ES-I3 (cell line): ENCODE results near the gene HNF4A.
"Not testable (repeated sequence)": the region's sequence is repeated elsewhere in the genome, so short reads cannot be mapped to it uniquely, and the experiment has no call there.

ENCODE experiments used
- H3K36me3 ChIP-seq: 2 replicates; pipeline ENCODE4 v1.6.1; 2013; ENCODE audit warnings: mild to moderate bottlenecking, low read length, control low read depth, moderate library complexity; ENCODE audit not compliant: insufficient read depth
- H3K4me1 ChIP-seq: 2 replicates; pipeline ENCODE4 v1.6.1; 2013; ENCODE audit warnings: mild to moderate bottlenecking, control low read depth, low read length; ENCODE audit not compliant: insufficient read depth
- H3K9ac ChIP-seq: 2 replicates; pipeline ENCODE4 v1.6.1; 2013; ENCODE audit warnings: low read depth, mild to moderate bottlenecking, low read length, moderate library complexity
- H3K9me3 ChIP-seq: 2 replicates; pipeline ENCODE4 v1.6.1; 2013; ENCODE audit warnings: mild to moderate bottlenecking, low read length, moderate library complexity; ENCODE audit not compliant: control insufficient read depth, insufficient read depth

HNF4A gene

DNA sequence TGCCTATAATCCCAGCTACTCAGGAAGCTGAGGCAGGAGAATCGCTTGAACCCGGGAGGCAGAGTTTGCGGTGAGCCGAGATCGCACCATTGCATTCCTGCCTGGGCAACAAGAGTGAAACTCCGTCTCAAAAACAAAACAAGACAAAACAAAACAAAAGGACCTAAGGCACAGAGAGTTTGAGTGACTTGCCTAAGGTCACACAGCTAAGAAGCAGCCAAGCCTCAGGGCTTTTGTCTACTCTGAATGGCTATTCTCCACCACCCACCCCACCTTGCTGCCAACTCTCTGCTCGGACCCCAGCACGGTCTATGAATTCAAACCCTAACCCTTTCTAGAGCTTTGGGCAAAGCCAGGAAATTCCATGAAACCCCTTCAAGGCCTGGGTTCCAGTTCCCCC, 101.1 kb downstream of the HNF4A start:
- no peaks in the 10 kb centered on the region for H3K9me3 ChIP-seq
- no peaks in the 10 kb centered on the region for H3K36me3 ChIP-seq
- peaks cover 7% of the 10 kb centered on the region for H3K4me1 ChIP-seq
- no peak overlapping the region for H3K9ac ChIP-seq

DNA sequence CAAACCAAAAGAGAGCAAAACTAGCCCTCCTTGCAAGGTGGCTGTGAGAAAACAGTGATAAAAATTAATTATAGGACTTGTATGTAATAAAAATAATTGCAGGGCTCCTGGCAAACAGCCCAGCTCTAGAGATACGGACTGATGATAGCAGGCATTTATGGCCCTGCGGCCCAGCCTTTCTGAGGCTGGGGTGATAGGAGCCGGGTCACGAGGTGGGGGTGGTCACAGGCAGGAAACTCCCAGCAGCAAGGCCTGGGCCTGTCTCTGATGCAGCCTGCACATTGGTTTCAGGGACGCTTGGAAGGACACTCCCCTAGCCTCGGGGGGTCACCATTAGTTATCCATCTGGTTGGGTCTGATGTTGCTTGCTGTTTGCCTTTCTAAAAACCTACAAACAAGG, 101.5 kb downstream of the HNF4A start:
- H3K36me3 ChIP-seq = no peaks in the 10 kb centered on the region
- H3K9ac ChIP-seq = no peak overlapping the region
- peaks cover 10% of the 10 kb centered on the region for H3K4me1 ChIP-seq
- H3K9me3 ChIP-seq = no peaks in the 10 kb centered on the region

DNA sequence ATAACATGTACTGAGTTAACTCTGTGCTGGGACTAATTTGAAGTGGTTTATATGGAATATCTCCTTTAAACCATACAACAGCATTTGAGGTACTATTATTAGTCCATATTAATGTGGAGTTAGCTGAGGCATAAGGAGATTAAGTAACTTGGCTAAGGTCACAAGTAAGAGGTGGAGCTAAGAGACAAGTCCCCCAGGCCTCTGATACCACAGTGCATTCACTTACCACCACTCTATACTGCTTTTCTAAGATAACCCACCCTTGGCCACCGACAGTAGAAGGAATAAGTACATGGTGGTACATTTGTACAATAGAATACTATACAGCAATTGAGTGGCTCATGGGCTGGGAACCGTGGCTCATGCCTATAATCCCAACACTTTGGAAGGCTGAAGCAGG, 103.8 kb downstream of the HNF4A start:
- Histone ChIP-seq H3K4me1 (peaks cover 10% of the 10 kb centered on the region), H3K36me3 (no peaks in the 10 kb centered on the region), H3K9ac (no peak overlapping the region), H3K9me3 (no peaks in the 10 kb centered on the region)

DNA sequence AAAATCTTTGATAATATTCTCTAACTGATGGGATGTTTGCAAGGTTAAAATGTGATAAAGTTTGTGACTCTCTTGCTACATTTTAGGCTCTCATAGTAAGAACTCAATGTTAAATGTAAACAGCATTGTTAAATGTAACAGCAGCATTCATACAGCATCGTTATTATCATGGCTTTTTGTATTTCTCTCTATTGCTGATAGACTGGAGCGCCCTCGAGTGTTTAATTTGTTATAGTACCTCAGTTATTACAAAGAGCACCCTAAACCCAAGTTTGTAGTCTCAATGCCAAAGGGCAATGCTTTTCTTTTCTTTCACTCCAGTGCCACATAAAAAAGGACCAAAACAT, 105.3 kb downstream of the HNF4A start:
- no peak overlapping the region for H3K9ac ChIP-seq

DNA sequence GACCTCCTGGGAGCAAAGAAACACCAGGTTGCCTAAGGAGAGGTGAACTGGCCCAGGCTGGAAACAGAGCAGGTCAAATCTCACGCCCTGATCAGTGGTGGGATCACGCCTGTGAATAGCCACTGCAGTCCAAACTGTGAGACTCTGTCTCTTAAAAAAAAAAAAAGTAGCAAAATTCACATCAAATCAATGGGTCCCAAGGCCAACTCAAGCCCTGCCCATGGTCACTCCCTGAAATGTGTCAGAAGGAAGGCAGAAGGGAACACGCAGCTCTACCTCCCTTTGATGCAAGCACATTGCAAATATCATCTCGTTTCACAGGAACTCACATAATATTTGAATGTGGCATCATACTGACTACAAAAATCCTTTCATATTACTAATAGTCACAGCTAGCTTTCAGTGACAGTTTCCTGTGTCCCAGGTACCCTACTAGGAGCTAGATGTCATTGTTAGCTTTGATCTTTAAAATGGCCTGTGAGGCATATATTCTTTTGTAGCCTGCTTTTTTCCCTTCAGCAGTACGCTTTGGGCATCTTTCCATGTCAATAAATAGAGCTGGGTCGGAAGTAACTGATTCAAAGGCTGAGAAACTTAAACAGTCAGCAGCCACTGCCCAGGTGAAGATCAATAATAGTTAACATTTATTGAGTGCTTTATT, 105.8 kb downstream of the HNF4A start:
- Histone ChIP-seq H3K9ac (no peak overlapping the region), H3K4me1 (peaks cover 10% of the 10 kb centered on the region), H3K9me3 (no peaks in the 10 kb centered on the region), H3K36me3 (no peaks in the 10 kb centered on the region)

More for the DNA sequence above, 105.3 kb downstream of the HNF4A start:
- Histone ChIP-seq H3K4me1 (peaks cover 10% of the 10 kb centered on the region), H3K9me3 (no peaks in the 10 kb centered on the region), H3K36me3 (no peaks in the 10 kb centered on the region)

DNA sequence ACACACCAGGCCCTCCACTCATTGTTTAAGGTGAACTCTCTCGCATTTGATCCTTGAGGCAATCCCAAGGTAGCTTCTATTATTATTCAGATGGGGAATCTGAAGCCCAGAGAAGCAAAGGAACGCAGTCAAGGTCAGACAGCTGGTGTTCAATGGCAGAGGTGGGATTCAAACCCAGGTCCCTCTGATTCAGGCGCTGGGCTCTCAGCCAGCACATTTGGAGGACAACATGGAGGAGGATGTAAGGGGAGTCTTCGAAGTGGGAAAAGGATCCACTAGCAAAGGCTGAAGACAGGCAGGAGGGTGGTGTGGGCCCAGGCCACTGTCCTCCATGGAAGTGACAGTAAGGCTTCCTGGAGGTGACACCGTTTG, 106.3 kb downstream of the HNF4A start:
- Histone ChIP-seq H3K36me3 (no peaks in the 10 kb centered on the region), H3K9ac (no peak overlapping the region), H3K9me3 (no peaks in the 10 kb centered on the region), H3K4me1 (peaks cover 10% of the 10 kb centered on the region)

DNA sequence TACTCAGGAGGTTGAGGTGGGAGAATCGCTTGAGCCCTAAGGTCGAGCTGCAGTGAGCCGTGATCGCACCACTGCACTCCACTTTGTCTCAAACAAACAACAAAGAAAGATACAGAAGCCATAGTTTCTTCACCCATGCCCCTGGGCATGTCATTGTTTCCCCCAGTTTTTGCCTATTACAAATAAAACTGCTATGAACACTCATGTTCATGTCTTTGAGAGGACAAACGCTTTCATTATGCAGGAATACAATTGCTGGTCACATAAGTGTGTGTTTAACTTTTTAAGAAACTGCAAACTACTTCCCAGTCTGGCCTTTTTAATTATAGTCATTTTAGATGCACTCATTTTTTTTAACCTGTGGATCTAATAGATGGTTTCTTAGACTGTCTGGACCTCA, 108.0 kb downstream of the HNF4A start:
- H3K9ac ChIP-seq = no peak overlapping the region
- H3K9me3 ChIP-seq = no peaks in the 10 kb centered on the region
- no peaks in the 10 kb centered on the region for H3K36me3 ChIP-seq
- H3K4me1 ChIP-seq = peaks cover 10% of the 10 kb centered on the region

DNA sequence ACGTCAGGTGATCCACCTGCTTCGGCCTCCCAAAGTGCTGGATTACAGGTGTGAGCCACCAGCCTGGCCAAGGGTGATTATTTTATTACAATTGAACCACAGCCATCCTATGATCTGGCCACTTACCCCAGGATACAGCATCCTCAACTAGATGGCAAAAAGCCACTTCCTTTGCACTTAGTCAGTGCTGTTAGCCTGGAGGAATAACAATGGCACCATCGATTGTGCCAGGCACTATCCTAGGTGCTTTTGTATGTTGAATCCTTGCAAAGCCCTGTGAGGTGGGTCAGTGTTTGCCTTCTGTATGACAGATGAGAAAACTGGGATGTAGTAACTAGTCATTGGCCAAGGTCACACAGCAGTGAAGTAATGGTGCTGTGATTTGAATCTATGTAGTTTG, 109.0 kb downstream of the HNF4A start:
- no peak overlapping the region for H3K9ac ChIP-seq
- peaks cover 10% of the 10 kb centered on the region for H3K4me1 ChIP-seq
- no peaks in the 10 kb centered on the region for H3K9me3 ChIP-seq
- no peaks in the 10 kb centered on the region for H3K36me3 ChIP-seq

DNA sequence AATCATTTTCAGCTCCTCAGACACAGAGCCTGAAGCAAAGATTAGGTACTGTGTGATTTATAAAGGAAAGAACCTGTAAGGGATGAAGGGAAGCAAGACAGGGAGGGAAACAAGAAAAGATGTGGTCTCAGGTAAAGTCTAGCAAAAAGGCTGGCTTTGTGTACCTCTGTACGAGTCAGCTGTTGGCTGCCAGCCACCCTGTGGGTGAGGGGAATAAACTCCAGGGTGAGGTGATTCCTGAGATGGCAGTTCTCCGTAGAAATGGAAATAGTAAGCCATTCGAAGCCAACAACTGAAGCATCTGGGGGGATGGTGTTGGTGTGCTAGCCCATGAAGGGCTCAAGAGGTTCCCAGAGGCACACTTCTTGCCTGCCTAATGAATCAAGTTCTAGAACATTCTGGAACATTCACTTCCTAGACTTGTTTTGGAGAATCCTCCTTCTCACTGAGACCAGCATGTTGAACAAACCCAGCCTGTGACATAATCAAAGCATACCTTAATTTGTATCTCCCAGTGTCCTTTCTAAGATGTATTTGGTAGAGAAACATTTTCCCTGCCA, 109.6 kb downstream of the HNF4A start:
- no peak overlapping the region for H3K9ac ChIP-seq
- H3K36me3 ChIP-seq = no peaks in the 10 kb centered on the region
- H3K9me3 ChIP-seq = no peaks in the 10 kb centered on the region
- H3K4me1 ChIP-seq = peaks cover 10% of the 10 kb centered on the region

DNA sequence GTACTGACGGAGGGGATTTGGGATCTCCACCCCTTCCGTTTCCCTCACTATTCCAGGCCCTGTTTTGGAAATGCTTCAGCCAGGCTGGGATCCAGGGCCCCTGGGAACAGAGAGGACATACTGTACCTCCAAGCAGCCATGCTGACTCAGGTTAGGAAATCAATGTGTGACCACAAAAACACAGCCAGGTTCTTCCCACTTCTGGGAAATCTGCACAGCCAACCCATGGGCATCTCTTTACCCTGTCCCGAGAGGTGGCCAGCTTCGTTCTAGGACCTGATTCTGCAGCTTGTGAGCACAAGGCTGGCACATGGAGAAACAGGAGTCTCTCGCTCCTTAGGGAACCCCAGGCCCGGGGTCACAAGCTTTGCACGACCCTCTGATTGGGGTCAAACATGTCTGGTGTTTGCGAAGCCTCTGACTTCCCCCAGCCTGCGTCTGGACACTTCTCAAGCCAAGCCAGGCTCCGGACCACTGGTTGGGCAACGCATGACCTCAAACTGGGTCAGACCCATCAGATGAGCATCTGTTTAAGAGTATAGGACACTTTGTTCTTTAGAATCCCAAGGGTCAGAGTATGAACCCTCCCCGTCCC, 111.9 kb downstream of the HNF4A start:
- Histone ChIP-seq H3K9ac (no peak overlapping the region), H3K36me3 (no peaks in the 10 kb centered on the region), H3K9me3 (no peaks in the 10 kb centered on the region)

DNA sequence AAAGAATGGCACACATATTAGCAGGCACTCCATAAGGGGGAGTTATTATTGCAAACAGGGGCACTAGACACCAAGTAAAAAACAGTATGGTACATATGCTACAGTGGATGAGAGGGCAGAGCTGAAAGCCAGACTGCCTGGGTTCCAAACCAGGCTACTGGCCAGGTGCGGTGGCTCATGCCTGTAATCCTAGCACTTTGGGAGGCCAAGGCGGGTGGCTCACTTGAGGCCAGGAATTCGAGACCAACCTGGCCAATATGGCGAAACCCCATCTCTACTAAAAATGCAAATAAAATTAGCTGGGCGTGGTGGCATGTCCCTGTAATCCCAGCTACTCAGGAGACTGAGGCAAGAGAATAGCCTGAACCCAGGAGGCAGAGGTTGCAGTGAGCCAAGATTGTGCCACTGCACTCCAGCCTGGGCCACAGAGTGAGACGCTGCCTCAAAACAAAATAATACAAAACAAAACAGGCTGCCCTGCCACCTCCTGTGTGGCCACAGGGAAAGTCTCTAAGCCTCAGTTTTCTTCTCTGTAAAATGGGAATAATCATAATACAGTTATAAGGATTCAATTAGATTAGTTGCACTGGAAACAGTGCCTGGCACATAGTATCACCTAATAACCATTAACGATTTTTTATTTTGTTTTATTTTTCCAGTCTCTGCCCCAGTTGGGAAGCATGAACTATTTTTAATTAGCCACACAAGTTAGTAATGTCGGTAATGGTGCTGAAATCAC, 112.7 kb downstream of the HNF4A start:
- H3K9me3 ChIP-seq = no peaks in the 10 kb centered on the region
- no peaks in the 10 kb centered on the region; the same call in 1 of the 2 replicates for H3K4me1 ChIP-seq
- no peaks in the 10 kb centered on the region for H3K36me3 ChIP-seq
- H3K9ac ChIP-seq = no peak overlapping the region

More for the DNA sequence above, 111.9 kb downstream of the HNF4A start:
- H3K4me1 ChIP-seq = no peaks in the 10 kb centered on the region; the same call in 1 of the 2 replicates

DNA sequence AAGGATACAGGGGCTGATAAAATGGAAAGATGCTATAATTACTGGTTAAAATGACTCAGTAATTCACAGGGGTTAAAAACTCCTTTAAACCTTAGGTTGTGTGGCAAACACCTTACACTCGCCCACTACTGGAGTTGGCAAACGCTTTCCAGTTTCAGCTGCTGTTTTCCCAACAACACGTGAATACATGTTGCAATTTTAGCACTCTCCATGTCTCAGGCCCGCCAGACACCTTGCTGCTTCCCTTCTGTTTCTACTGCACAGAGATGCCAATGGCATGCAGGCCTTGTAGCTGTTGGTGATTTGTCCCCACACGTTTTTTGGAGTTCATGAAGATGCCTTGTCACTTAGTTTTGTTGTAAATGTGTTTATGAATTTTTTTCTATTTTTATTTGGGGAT, 114.8 kb downstream of the HNF4A start:
- Histone ChIP-seq H3K9ac (no peak overlapping the region), H3K36me3 (no peaks in the 10 kb centered on the region), H3K9me3 (no peaks in the 10 kb centered on the region), H3K4me1 (no peaks in the 10 kb centered on the region)

DNA sequence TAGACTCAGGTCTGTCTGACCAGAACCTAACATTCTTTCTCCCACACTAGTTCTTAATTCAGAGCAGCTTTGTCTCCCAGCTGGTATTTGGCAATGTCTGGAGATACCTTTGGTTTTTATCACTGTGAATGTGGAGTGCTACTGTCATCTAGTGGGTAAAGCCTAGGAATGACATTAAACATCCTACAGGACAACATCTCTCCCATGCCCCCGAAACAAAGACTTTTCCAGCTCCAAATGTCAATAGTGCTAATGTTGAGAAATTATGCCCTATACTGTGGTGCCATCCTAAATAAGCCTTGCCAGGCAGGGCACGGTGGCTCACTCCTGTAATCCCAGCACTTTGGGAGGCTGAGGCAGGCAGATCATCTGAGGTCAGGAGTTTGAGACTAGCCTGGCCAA, 116.0 kb downstream of the HNF4A start:
- Histone ChIP-seq H3K9ac (no peak overlapping the region), H3K36me3 (no peaks in the 10 kb centered on the region), H3K4me1 (0 out of 2 replicates have a peak, but pooled peaks cover under 1% of the 10 kb centered on the region), H3K9me3 (no peaks in the 10 kb centered on the region)

DNA sequence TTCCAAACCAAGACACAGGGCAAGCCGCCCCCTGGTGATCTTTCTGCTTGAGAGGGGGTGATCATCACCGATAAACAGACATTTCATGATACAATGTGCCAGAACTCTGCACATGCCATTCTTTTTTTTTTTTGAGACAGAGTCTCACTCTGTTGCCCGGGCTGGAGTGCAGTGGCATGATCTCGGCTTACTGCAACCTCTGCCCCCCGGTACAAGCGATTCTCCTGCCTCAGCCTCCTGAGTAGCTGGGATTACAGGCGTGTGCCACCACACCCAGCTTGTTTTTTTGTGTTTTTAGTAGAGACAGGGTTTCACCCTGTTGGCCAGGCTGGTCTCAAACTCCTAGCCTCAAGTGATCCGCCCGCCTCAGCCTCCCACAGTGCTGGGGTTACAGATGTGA, 116.8 kb downstream of the HNF4A start:
- H3K4me1 ChIP-seq, H3K9me3 ChIP-seq, H3K9ac ChIP-seq, H3K36me3 ChIP-seq: not testable (repeated sequence)

DNA sequence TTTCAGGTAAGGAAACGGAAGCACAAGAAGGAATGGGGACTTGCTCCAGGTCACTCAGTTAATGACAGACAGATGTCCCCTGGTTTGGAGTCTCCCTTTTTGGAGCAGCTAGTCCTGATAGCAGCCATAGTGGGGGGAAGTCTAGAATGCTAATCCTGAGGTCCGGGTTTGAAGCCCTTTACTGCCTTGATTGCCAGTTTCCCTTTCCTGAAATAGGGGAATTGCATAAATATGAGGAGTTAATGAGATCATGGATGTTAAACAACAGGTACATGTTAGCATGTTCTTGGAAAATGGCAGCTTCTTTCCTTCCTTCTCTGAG, 119.8 kb downstream of the HNF4A start:
- Histone ChIP-seq H3K4me1 (0 out of 2 replicates have a peak, but pooled peaks cover 8% of the 10 kb centered on the region), H3K9me3 (no peaks in the 10 kb centered on the region), H3K9ac (peak overlapping the region; percentile 82; the same call in 1 of the 2 replicates), H3K36me3 (no peaks in the 10 kb centered on the region)
